GM18909 (cell line): ENCODE results near the gene RTCA.
"Not testable (repeated sequence)": the region's sequence is repeated elsewhere in the genome, so short reads cannot be mapped to it uniquely, and the experiment has no call there.

Source experiments
- ATAC-seq: cut with Tn5 transposase; IDR thresholded peaks from one replicate; pipeline ENCODE4 v1.9.1; 2021; ENCODE audit warnings: mild to moderate bottlenecking; ENCODE audit not compliant: unreplicated experiment, poor library complexity

RTCA gene

GRCh38 chr1:100256273-100256672, 9.7 kb upstream of the RTCA start:
- not testable (repeated sequence) for ATAC-seq

- ATAC-seq = not testable (repeated sequence)
Observed at GRCh38 chr1:100258427-100258826, 7.6 kb upstream of the RTCA start.

- no peak for ATAC-seq
Observed at GRCh38 chr1:100261686-100262085, 4.3 kb upstream of the RTCA start.

GRCh38 chr1:100264081-100264480, 1.9 kb upstream of the RTCA start:
- ATAC-seq = not testable (repeated sequence)

GRCh38 chr1:100265562-100265930, 470 bp upstream of the RTCA start:
- ATAC-seq = peak; percentile 37

- peak; percentile 20 for ATAC-seq
Observed at GRCh38 chr1:100266741-100267140, 725 bp downstream of the RTCA start.

- ATAC-seq = no peak
Observed at GRCh38 chr1:100267284-100267683, 1.3 kb downstream of the RTCA start.

- no peak for ATAC-seq
Observed at GRCh38 chr1:100268202-100268601, 2.2 kb downstream of the RTCA start.

- ATAC-seq = no peak
Observed at GRCh38 chr1:100277866-100278265, 11.8 kb downstream of the RTCA start.

- ATAC-seq = no peak
Observed at GRCh38 chr1:100279358-100279923, 13.4 kb downstream of the RTCA start.

- no peak for ATAC-seq
Observed at GRCh38 chr1:100279954-100280682, 14.1 kb downstream of the RTCA start.

- no peak for ATAC-seq
Observed at GRCh38 chr1:100284591-100284990, 18.6 kb downstream of the RTCA start.

GRCh38 chr1:100287162-100287561, 21.1 kb downstream of the RTCA start:
- ATAC-seq = no peak

GRCh38 chr1:100290291-100290690, 24.3 kb downstream of the RTCA start:
- ATAC-seq = no peak

- ATAC-seq = no peak
Observed at GRCh38 chr1:100292711-100293110, 26.7 kb downstream of the RTCA start.

- ATAC-seq = no peak
Observed at GRCh38 chr1:100296140-100296539, 30.1 kb downstream of the RTCA start.

- not testable (repeated sequence) for ATAC-seq
Observed at GRCh38 chr1:100296997-100297396, 31.0 kb downstream of the RTCA start.

- ATAC-seq = no peak
Observed at GRCh38 chr1:100298512-100298911, 32.5 kb downstream of the RTCA start.

GRCh38 chr1:100299521-100300222, 33.7 kb downstream of the RTCA start:
- ATAC-seq = no peak

GRCh38 chr1:100300691-100301090, 34.7 kb downstream of the RTCA start:
- no peak for ATAC-seq

GRCh38 chr1:100302739-100303138, 36.7 kb downstream of the RTCA start:
- no peak for ATAC-seq

- no peak for ATAC-seq
Observed at GRCh38 chr1:100304227-100304626, 38.2 kb downstream of the RTCA start.
